GM12878 (cell line): Measurements from ENCODE around the gene SLC8B1. TPM values are rescaled to one million over a fixed set of nuclear protein-coding genes. Genes with fewer than 3 reads are reported as not detected.

ENCODE experiments used
- ATAC-seq: fragments of 200-7000 bp; cut with Tn5 transposase; 3 replicates; pipeline ENCODE4 v1.9.1; 2020; ENCODE audit warnings: mild to moderate bottlenecking, moderate library complexity
- BruUV-seq: library from RNA; stranded (reverse); fragments of 400-500 nt; replicated peaks from 2 replicates; lab custom pipeline; 2021; lab: Mats Ljungman, UMichigan
- CTCF ChIA-PET: fragments of 300-600 bp; sonication (Branson Sonifier 250); formaldehyde crosslinking; extraction: SDS; loops from one replicate; lab custom pipeline; 2021; ENCODE audit warnings: inconsistent platforms; lab: Yijun Ruan, JAX
- POLR2A ChIA-PET: fragments of 350-600 bp; formaldehyde crosslinking; extraction: SDS; loops from one replicate; lab custom pipeline; 2021; ENCODE audit warnings: inconsistent platforms; lab: Charles Lee
- RAD21 ChIA-PET: fragments of 300-600 bp; sonication (Branson Sonifier 250); formaldehyde crosslinking; loops from one replicate; lab custom pipeline; 2023; ENCODE audit warnings: antibody characterized with exemption; ENCODE audit not compliant: unreplicated experiment; lab: Charles Lee
- SMC1A ChIA-PET: fragments of 300-600 bp; sonication (Branson Sonifier 250); formaldehyde crosslinking; loops from one replicate; lab custom pipeline; 2023; ENCODE audit not compliant: unreplicated experiment, uncharacterized antibody; lab: Charles Lee
- DNase-seq: peaks from one replicate; pipeline ENCODE4 v3.0.0-alpha.2; 2011; ENCODE audit warnings: low read depth, low spot score
- FAIRE-seq: peaks from 3 replicates; lab custom pipeline; 2011; peaks lifted over from hg19 to GRCh38; lab: Jason Lieb, UNC
- H2AFZ ChIP-seq: 2 replicates; pipeline ENCODE4 v1.6.0; 2011; ENCODE audit warnings: low read depth, low read length, control low read depth; ENCODE audit not compliant: control insufficient read depth
- H3K27ac ChIP-seq: 2 replicates; pipeline ENCODE4 v1.5.1; 2011; ENCODE audit warnings: control low read depth; ENCODE audit not compliant: control insufficient read depth, insufficient read depth
- H3K27me3 ChIP-seq, 2 experiments: replicated peaks in 1 of 2; 2 replicates each; pipeline versions ENCODE4 v1.6.0 to v1.6.1; 2011; ENCODE audit warnings: low read length in 1 of 2; ENCODE audit not compliant: control insufficient read depth in 2 of 2, insufficient read depth in 2 of 2
- H3K36me3 ChIP-seq, 2 experiments: 2 replicates each; pipeline ENCODE4 v1.5.1; 2011; ENCODE audit warnings: low read length in 1 of 2; ENCODE audit not compliant: control insufficient read depth in 2 of 2, insufficient read depth in 2 of 2
- H3K4me1 ChIP-seq: 2 replicates; pipeline ENCODE4 v1.6.1; 2011; ENCODE audit warnings: mild to moderate bottlenecking, low read length, moderate library complexity, mixed read lengths; ENCODE audit not compliant: control insufficient read depth, insufficient read depth
- H3K4me2 ChIP-seq: 2 replicates; pipeline ENCODE4 v1.6.0; 2011; ENCODE audit warnings: control low read depth; ENCODE audit not compliant: control insufficient read depth, insufficient read depth
- H3K4me3 ChIP-seq: fragments of 200-600 bp; sonication (generic); 2 replicates; pipeline ENCODE4 v1.5.1; 2016
- H3K79me2 ChIP-seq: 2 replicates; pipeline ENCODE4 v1.6.0; 2011; ENCODE audit warnings: low read length; ENCODE audit not compliant: control insufficient read depth, insufficient read depth
- H3K9ac ChIP-seq: 2 replicates; pipeline ENCODE4 v1.8.0; 2011; ENCODE audit warnings: low read length, control low read depth, mixed read lengths; ENCODE audit not compliant: control insufficient read depth, insufficient read depth
- H3K9me3 ChIP-seq: replicated peaks from 3 replicates; pipeline ENCODE4 v1.5.1; 2011; ENCODE audit warnings: mild to moderate bottlenecking, low read length; ENCODE audit not compliant: control insufficient read depth, insufficient read depth
- H4K20me1 ChIP-seq: 2 replicates; pipeline ENCODE4 v1.6.0; 2011; ENCODE audit not compliant: control insufficient read depth, insufficient read depth
- CREM ChIP-seq: IDR thresholded peaks from 2 replicates; pipeline ENCODE4 v1.6.1; 2014; ENCODE audit warnings: antibody characterized with exemption, low read depth
- HCFC1 ChIP-seq: fragments of 150-350 bp; IDR thresholded peaks from 2 replicates; pipeline ENCODE4 v1.6.1; 2014; ENCODE audit warnings: low read length
- NR2F1 ChIP-seq: fragments of 450-650 bp; conservative IDR thresholded peaks from 2 replicates; pipeline ENCODE4 v1.6.1; 2017; ENCODE audit warnings: mild to moderate bottlenecking
- TARDBP ChIP-seq: IDR thresholded peaks from 2 replicates; pipeline ENCODE4 v1.6.1; 2016; ENCODE audit warnings: borderline replicate concordance
- WGBS: methylation state at CpG from one replicate; pipeline ENCODE4 v1.1.6; 2016; ENCODE audit warnings: low lambda C conversion rate; ENCODE audit not compliant: insufficient replicate concordance, insufficient coverage; ENCODE audit errors: missing lambda C conversion rate; 5-methylcytosine and 5-hydroxymethylcytosine counted together
- in situ Hi-C: fragments of 300-500 bp; cut with MboI; formaldehyde crosslinking; loops from 9 replicates; pipeline ENCODE4 v1.14.3; 2018; ENCODE audit warnings: mixed read lengths
- intact Hi-C: fragments of 100-400 bp; cut with micrococcal nuclease; formaldehyde crosslinking; loops from one replicate; pipeline ENCODE4 v1.14.2; 2022; ENCODE audit not compliant: unreplicated experiment
- polyA plus RNA-seq, 11 experiments: library from polyadenylated mRNA; depleted of rRNA in 4 of 11; unstranded in 6 of 11; stranded (reverse) in 5 of 11; fragments of >200 nt; fragmentation: Nextera tagmentation in 4 of 11; fragmentation: Illumina TruSeq in 1 of 11; extraction: Ambion mirVana in 4 of 11; extraction: Trizol in 1 of 11; gene quantifications; 1 replicate in 1 of 11; 2 replicates in 10 of 11; pipeline versions ENCODE4 v1.2.1 to v1.2.3, GENCODE V29; 2011 to 2016; ENCODE audit warnings: inconsistent platforms in 2 of 11, missing spikeins in 2 of 11, low read depth in 1 of 11
- total RNA-seq, 4 experiments: library from RNA; depleted of rRNA in 3 of 4; stranded (reverse); fragments of >200 nt in 3 of 4; fragmentation: Illumina TruSeq in 1 of 4; extraction: Trizol in 1 of 4; gene quantifications; 2 replicates each; pipeline versions ENCODE4 v1.2.1 to v1.2.3, GENCODE V29; 2013 to 2021
- TF ChIP-seq, protein P1 (sequence below): fragments of 450-650 bp; IDR thresholded peaks from 2 replicates; pipeline ENCODE4 v1.6.1; 2014; ENCODE audit warnings: mild to moderate bottlenecking

The SLC8B1 gene
- total and polyA plus RNA-seq, 10 of the 15 experiments (the other 5 are each of a cell fraction or from before 2014, with no cell fraction given) = 0.18 to 12.3 (median 6.8) TPM

DNA sequence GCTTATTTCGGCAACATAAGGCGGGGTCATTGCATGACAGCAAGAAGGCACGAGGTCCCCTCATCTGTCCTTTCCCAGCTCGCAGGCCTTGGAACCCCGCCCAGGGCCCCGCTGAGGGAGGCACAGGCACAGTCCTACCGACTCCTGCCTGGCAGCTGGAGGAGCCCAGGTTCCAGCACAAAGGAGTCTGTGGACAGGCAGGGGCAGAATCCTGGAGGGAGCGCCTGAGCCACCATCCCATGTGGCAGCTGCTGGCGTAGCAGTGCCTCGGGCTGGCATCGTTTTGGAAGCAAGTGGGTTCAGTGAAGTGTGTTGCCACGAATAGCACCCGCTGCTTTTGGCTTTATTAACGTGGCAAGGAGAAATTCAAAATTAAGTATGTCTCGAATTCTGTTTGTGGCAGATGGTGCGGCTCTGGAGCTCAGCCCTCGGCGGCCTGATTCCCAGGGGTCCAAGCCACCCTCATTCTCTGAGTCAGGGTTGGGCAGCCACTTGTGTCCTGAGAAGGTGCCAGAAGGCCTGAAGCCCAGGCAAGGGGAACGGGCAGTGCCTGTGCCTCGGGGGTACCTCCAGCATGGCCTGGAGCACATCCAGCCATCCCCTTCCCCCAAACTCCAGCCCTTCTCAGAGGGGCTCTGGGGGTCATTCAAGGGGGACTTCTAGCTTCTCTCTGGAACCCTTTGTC lies 35.9 kb downstream of the SLC8B1 start:
- TF ChIP-seq CREM (no peak), NR2F1 (no peak)
- H3K4me2 ChIP-seq = no peak overlapping the region
- WGBS = 54% methylated on average over 20 of the region's 20 CpGs
- BruUV-seq = no TSS peak
- no peaks in the 10 kb centered on the region for H3K9me3 ChIP-seq
- in situ Hi-C loops = no loop called here
- intact Hi-C loops = no loop called here
- ChIA-PET RAD21 (interaction anchor here (1.1 kb wide), 1 partner anchor 126 kb away, joined by 3 read pairs; no protein-coding TSS in a partner anchor), SMC1A (no interaction called here), CTCF (interaction anchor here (1.1 kb wide), 1 partner anchor 126 kb away, joined by 3 read pairs; no protein-coding TSS in a partner anchor), POLR2A (no interaction called here)
- no peaks in the 10 kb centered on the region for H4K20me1 ChIP-seq
- no peak overlapping the region for H3K27ac ChIP-seq
- no peak overlapping the region for H2AFZ ChIP-seq
- DNase-seq (no peak), FAIRE-seq (no peak), ATAC-seq (no peak)
- H3K79me2 ChIP-seq = no peaks in the 10 kb centered on the region
- H3K4me1 ChIP-seq = no peaks in the 10 kb centered on the region
- H3K9ac ChIP-seq = no peak overlapping the region
- peaks cover 0 to 4% of the 10 kb centered on the region in 2 experiments; a peak in 3 of 4 replicates for H3K36me3 ChIP-seq
- H3K27me3 ChIP-seq = no peaks in the 10 kb centered on the region
- H3K4me3 ChIP-seq = no peak overlapping the region

DNA sequence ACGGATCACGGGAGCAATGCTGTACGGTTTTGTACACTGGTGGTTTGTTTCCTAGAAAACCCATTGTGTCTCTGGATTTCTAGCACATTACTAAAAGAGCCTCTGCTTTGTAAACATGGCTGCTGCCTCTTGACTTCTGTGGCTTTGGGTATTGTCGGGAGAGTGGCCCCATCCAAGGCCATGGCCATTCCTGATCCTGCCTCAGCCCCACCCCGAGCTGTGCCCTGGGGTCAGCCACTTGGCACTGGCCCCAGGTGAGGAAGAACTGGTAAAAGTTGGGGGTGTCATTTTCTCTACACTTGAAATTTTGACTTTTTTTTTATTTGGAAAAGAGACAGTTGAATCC lies 36.5 kb downstream of the SLC8B1 start:
- Histone ChIP-seq H3K4me3 (no peak overlapping the region), H3K27ac (no peak overlapping the region), H3K4me2 (no peak overlapping the region), H4K20me1 (no peaks in the 10 kb centered on the region), H2AFZ (no peak overlapping the region), H3K4me1 (no peaks in the 10 kb centered on the region)
- in situ Hi-C loops (no loop called here), intact Hi-C loops (no loop called here)
- no peak for DNase-seq
- SMC1A ChIA-PET = no interaction called here
- TF ChIP-seq HCFC1 (no peak), TARDBP (no peak)
- TF ChIP-seq, protein P1, sequence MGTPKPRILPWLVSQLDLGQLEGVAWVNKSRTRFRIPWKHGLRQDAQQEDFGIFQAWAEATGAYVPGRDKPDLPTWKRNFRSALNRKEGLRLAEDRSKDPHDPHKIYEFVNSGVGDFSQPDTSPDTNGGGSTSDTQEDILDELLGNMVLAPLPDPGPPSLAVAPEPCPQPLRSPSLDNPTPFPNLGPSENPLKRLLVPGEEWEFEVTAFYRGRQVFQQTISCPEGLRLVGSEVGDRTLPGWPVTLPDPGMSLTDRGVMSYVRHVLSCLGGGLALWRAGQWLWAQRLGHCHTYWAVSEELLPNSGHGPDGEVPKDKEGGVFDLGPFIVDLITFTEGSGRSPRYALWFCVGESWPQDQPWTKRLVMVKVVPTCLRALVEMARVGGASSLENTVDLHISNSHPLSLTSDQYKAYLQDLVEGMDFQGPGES = no peak
- TF ChIP-seq, all 136 proteins: peak for 0
- Histone ChIP-seq H3K9ac (no peak overlapping the region), H3K79me2 (no peaks in the 10 kb centered on the region), H3K27me3 (no peaks in the 10 kb centered on the region), H3K9me3 (no peaks in the 10 kb centered on the region), H3K36me3 (peaks cover 0 to 5% of the 10 kb centered on the region in 2 experiments; a peak in 3 of 4 replicates)
- no peak for FAIRE-seq
- no TSS peak for BruUV-seq
- WGBS = 81% methylated on average over 5 of the region's 5 CpGs
- ChIA-PET CTCF (interaction anchor here (1.1 kb wide), 1 partner anchor 127 kb away, joined by 3 read pairs; no protein-coding TSS in a partner anchor), POLR2A (no interaction called here), RAD21 (interaction anchor here (1.1 kb wide), 1 partner anchor 127 kb away, joined by 3 read pairs; no protein-coding TSS in a partner anchor)
- no peak for ATAC-seq
